ENCODE measurements around the gene NDUFA13. TPM values are rescaled to one million over a fixed set of nuclear protein-coding genes. Genes with fewer than 3 reads are reported as not detected.

Gene NDUFA13
- 17.5 and 174 TPM in 2 replicates for total RNA-seq

DNA sequence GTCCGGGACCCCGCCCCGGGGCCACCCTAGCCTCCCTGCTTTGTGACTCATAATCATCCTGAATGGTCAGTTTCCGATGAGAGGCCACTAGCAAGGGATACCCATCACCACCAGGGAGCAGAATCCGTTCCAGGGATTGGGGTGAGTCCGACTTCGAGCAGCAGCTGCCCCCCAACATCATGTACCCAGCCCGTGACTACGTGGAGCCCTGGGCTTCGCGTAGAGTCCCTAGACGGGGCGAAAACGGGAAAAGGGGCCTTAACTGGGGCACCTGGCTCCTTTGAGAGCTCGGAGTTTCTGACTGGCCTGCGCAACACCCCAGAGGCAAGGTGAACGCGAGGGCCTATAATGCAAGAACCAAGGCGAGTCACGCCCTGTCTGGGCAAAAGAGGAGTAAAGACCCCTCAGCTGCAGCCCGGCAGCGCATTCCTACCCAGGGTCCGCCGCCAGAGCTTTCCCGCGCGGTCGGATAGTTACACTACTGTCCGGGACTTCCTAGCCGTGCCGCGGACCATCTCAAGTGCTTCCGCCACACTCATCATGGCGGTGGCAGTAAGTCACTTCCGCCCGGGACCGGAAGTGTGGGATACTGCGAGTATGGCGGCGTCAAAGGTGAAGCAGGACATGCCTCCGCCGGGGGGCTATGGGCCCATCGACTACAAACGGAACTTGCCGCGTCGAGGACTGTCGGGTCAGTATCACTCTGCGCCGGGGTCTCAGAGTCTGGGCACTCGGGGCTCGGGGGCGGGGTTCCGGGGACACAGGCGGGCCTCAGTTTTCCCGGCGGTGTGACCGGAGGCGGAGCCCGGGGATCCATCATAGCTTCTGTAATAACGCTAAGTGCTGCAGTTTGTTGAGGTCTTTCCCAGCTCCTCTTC is at the start of gene NDUFA13:
TSS of gene NDUFA13 (plus strand) at position 584 of the 878 bp plus-strand sequence. CDS start at position 598, 14 bp downstream.

DNA sequence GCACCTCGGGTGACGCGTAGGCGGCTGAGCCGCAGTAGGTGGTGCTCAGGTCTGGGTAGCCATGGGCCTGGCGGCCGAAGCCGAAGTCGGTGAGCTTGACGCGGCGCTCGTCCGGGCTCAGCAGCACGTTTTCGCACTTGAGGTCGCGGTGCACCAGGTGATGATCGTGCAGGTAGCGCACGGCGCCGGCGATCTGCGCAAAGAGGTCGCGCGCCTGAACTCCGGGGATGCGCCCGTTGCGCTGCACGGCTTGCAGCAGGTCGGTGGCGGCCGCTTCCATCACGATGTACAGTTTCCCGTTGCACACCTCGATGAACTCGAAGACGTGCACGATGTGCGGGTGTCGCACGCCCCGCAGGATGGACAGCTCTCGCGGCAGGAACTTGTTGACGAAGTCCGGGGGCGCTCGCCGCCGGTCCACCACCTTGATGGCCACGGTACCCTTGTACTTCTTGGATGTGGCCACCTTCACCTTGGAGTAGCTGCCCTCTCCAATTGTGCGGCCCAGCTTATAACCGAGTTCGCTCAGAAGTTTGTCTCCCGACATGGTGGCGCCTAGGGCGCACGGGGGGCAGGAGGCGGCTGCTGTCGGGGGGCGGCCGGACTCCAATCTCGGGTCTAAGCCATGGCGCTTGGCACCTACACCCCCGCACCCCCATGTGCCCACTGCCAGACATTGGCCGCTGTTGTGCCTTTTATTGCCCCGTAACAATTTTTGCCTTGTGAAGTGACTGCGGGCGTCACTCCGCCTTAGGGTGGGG is 964 bp upstream of the NDUFA13 start, which contains the start of gene TSSK6:
TSS of gene TSSK6 (minus strand) at position 668 of the 761 bp plus-strand sequence. CDS start at position 547, 121 bp downstream.

DNA sequence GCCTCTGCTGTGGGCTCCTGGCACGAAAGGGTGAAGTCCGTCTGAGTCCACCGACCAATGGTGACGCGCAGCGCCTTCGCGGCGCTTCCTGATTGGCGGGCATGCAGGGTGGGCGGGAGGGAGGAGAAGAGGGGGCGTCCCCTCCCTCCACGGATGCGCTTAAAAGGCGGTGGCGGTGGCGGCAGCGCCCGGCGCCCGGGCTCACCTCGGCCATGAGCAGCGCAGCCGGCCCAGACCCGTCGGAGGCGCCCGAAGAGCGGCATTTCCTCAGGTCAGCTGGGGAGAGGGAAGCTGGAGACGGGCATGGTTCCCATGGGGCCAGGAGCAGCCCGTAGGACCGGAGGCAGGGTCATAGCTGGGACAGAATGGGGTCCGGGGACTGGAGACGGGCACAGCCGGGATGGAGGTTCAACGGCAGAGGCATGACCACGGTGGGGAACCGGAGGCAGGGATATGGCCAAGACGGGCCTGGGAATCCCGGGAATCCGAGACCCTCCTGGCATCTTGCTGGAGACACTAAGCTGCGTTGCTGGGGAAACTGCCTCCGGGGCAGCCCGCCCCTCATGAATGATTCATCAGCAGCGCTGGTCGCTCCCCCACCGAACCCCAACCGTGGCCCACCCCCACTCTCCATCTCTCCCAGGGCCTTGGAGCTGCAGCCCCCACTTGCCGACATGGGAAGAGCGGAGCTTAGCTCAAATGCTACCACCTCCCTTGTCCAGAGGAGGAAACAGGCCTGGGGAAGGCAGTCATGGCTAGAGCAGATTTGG is 12.9 kb downstream of the NDUFA13 start, which contains the start of gene YJEFN3:
TSS of gene YJEFN3 (plus strand) at position 191 of the 770 bp plus-strand sequence. CDS start at position 213, 22 bp downstream.

DNA sequence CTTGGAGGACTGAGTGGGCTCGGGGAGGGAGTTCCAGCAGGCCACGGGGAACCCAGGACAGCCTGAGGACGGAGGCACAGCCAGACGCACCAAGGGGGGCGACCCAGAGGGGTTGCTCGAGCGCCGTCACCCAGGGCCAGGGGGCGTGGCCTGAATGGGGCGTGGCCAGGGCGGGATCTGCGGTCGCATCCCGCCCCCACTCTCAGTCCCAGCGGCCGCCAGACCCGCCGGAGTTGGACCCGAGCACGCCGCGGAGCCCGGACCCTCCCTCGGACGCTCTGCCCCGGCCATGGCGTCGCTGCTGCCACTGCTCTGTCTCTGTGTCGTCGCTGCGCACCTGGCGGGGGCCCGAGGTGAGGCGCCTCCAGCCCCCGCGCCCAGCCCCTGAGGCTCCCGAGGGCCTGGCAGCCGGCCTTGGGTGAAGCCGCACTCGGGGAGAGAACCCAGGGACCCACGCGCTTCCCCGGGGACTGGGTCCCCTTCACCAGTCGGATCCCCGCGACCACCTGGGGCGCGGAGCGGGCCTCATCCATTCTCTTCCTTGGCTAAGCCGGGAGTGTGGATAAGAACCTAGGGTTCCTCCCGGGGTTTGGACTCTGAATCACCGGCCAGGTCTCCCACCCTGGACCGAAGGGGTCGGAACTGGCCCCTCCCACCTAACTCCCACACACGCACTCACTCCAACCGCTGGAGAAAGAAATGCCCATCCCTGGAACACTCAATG is 22.2 kb downstream of the NDUFA13 start, which contains the start of gene CILP2:
TSS of gene CILP2 (plus strand) at position 205 of the 724 bp plus-strand sequence. CDS start at position 290, 85 bp downstream.

Other genes starting within 250 kb of the NDUFA13 start
- 0.71 and 1.2 TPM in 2 replicates for gene TM6SF2, start 242.9 kb upstream of the NDUFA13 start, total RNA-seq
- gene SUGP1, start 195.7 kb upstream of the NDUFA13 start, total RNA-seq, result 28.3 and 37.7 TPM in 2 replicates
- 17.9 and 18.5 TPM in 2 replicates for gene MAU2, start 195.4 kb upstream of the NDUFA13 start, total RNA-seq
- 47.9 and 51.9 TPM in 2 replicates for gene GATAD2A, start 110.5 kb upstream of the NDUFA13 start, total RNA-seq
- gene TSSK6, start 677 bp upstream of the NDUFA13 start, total RNA-seq, result 0.35 and 0.86 TPM in 2 replicates
- gene YJEFN3, start 12.7 kb downstream of the NDUFA13 start, total RNA-seq, result 0.58 and 3.2 TPM in 2 replicates
- 0.89 and 2.0 TPM in 2 replicates for gene CILP2, start 22.0 kb downstream of the NDUFA13 start, total RNA-seq
- gene PBX4, start 102.5 kb downstream of the NDUFA13 start, total RNA-seq, result 1.4 TPM in 1 of 2 replicates, not detected in the other
- gene LPAR2, start 112.0 kb downstream of the NDUFA13 start, total RNA-seq, result 2.3 and 2.7 TPM in 2 replicates
- 25.7 and 46.7 TPM in 2 replicates for gene GMIP, start 127.4 kb downstream of the NDUFA13 start, total RNA-seq
- gene ATP13A1, start 147.5 kb downstream of the NDUFA13 start, total RNA-seq, result 41.8 and 124 TPM in 2 replicates
- gene ZNF101, start 152.6 kb downstream of the NDUFA13 start, total RNA-seq, result 2.8 and 3.2 TPM in 2 replicates
- 3.4 and 4.0 TPM in 2 replicates for gene ZNF14, start 216.9 kb downstream of the NDUFA13 start, total RNA-seq

Data from myometrial cell (primary cell).